ENCODE measurements around the gene LY6G5C.

DNA sequence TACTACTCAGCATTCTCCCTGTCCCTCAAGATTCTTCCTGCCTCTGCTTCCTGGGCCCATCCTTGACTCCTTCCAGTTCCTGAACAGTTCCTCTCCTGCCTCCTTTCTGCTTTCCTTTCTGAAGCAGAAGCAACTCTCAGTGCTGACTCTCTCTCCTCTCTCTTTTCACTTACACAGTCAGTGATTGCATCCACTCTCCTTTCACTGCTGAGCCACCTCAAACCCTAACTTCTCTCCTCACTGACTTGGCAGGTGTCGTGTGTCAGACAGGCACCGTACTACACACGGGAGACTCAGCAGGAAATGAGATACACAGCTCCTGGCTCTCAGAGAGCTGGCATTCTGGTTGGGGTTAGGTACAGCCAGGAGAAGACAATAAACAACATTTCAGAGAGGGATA is 16.7 kb upstream of the LY6G5C start:
- TF ChIP-seq, protein P1, sequence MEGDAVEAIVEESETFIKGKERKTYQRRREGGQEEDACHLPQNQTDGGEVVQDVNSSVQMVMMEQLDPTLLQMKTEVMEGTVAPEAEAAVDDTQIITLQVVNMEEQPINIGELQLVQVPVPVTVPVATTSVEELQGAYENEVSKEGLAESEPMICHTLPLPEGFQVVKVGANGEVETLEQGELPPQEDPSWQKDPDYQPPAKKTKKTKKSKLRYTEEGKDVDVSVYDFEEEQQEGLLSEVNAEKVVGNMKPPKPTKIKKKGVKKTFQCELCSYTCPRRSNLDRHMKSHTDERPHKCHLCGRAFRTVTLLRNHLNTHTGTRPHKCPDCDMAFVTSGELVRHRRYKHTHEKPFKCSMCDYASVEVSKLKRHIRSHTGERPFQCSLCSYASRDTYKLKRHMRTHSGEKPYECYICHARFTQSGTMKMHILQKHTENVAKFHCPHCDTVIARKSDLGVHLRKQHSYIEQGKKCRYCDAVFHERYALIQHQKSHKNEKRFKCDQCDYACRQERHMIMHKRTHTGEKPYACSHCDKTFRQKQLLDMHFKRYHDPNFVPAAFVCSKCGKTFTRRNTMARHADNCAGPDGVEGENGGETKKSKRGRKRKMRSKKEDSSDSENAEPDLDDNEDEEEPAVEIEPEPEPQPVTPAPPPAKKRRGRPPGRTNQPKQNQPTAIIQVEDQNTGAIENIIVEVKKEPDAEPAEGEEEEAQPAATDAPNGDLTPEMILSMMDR (conservative IDR thresholded peaks at IDR 0.05 in 1 of 2, IDR thresholded peaks at IDR 0.05 in 1 of 2; ENCODE audit: low read depth in 1 of 2, low read length in 2 of 2): no peak
- TF ChIP-seq EZH2 (IDR thresholded peaks at IDR 0.05; ENCODE audit: low read length, missing control alignments): no peak
